WI38 (cell line): ENCODE measurements around the gene RNASE1.

Experiments
- H3K4me3 ChIP-seq: 2 replicates; pipeline ENCODE4 v1.5.1; 2011; ENCODE audit warnings: low read depth, mild to moderate bottlenecking, control low read depth, low read length
- CTCF ChIP-seq: IDR thresholded peaks from 2 replicates; pipeline ENCODE4 v1.5.1; 2012; ENCODE audit warnings: low read depth, mild to moderate bottlenecking, control low read depth, low read length

The RNASE1 gene

GRCh38 chr14:20797164-20797563 lies 5.5 kb downstream of the RNASE1 start:
- no peak overlapping the region for H3K4me3 ChIP-seq
- no peak for TF ChIP-seq CTCF

- TF ChIP-seq CTCF = no peak
- H3K4me3 ChIP-seq = no peak overlapping the region
These were observed 7.8 kb downstream of the RNASE1 start for GRCh38 chr14:20794644-20795369.

DNA sequence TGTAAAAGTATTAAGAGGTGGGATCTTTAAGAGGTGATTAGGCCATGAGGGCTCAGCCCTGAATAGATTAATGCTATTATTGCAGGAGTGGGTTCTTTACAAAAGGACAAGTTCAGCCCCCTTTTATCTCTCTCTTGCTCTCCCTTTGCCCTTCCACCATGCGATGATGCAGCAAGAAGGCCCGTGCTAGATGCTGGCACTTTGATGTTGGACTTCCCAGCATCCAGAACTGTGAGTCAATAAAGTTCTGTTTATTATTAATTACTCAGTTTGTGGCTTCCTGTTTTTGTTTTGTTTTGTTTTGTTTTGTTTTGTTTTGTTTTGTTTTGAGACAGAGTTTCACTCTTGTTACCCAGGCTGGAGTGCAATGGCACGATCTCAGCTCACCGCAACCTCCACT lies 10.1 kb downstream of the RNASE1 start:
- no peak overlapping the region for H3K4me3 ChIP-seq
- TF ChIP-seq CTCF = no peak

GRCh38 chr14:20791597-20791996 lies 11.0 kb downstream of the RNASE1 start:
- H3K4me3 ChIP-seq = no peak overlapping the region
- TF ChIP-seq CTCF = no peak

DNA sequence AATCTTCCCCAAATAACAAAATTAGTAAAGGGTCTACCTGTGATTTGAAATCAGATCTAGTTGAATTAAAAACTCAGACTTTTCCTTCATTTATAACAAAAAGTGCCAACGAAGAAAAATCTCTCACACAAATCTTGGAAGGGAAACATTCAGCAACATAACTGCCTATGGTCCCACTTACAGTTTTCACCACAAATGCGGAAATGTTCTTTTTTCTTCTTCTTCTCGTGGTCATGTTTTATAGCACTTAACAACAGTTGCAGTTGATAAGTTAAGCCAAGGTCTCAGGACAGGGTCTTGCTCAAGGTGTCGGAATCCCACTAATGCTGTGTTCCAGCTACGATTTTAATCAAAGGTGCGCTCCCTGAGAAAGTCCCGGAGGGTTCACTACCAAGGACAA lies 11.5 kb downstream of the RNASE1 start:
- no peak overlapping the region for H3K4me3 ChIP-seq
- no peak for TF ChIP-seq CTCF

DNA sequence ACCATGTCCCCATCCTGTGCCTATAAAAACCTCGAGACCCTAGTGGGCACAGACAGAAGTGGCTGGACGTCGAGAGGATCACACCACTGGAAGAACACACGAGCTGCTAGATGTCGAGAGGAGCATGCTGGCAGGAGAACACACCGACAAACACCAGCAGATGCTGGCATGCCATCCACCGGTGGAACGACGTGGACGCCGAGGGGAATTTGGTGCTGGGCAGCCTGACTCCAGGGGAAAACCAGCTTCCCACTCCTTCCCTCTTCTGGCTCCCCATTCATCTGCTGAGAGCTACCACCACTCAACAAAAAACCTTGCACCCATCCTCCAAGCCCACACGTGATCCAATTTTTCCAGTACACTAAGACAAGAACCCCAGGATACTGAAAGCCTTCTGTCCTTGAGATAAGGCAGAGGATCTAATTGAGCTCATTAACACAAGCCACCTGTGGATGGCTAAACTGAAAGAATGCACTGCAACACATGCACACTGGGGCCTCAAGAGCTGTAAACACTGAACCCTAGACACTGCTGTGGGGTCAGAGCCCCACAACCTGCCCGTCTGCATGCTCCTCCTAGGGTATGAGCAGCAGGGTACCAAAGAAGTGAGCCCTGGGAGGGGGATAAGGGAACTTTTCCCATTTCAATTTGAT lies 12.1 kb downstream of the RNASE1 start:
- no peak for TF ChIP-seq CTCF
- no peak overlapping the region for H3K4me3 ChIP-seq

- H3K4me3 ChIP-seq = no peak overlapping the region
- no peak for TF ChIP-seq CTCF
These were observed 13.3 kb downstream of the RNASE1 start for GRCh38 chr14:20789230-20789813.
